ENCODE results near the gene LENEP. TPM values are rescaled to one million over a fixed set of nuclear protein-coding genes. Genes with fewer than 3 reads are reported as not detected.

LENEP gene
- polyA plus RNA-seq, 2 of the 4 experiments (the other 2 are of a cell fraction) = not detected

DNA sequence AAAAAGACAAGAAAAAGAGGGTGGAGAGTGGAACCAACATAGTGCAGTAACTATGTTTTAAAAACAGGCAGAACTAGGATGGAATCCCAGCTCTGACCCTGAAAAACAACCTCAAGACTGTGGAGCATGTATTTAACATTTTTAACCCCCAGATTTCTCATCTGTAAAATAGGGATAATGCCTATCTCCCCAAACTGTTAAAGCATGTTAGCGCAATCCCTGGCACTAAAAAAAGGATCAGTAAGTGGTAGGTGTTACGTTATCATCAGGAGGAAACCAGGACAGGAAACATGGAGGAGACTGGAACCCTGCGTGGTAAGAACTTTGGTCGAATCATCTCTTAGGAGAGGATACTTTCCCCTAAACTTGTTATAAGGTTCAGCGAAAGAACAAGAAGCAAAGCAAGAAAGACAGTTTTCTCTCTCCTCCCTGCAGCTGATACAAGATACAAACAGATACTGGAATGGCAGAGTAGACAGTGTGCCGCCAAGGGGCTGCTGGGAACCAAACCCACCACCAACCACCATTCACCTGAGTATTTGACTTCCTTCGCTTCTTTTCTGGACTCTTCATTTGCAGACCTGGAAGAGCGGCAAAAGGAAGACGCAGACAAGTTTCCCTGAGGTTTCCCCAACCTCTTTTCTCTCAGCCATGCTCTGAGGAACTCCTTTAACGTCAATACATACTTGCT lies 32.8 kb upstream of the LENEP start:
- POLR2A ChIA-PET = interaction anchor here (0.7 to 2.8 kb wide), 7 partner anchors 12 to 104 kb away, joined by 3 to 67 read pairs (median 4); partner anchors contain the start of genes CKS1B, EFNA4, FLAD1 and SHC1
- DNase-seq (ENCODE audit: low read depth in 1 of 2, low spot score in 1 of 2) (no peak), ATAC-seq (no peak), FAIRE-seq (no peak)
- peak overlapping the region; percentile 97 for H3K27ac ChIP-seq
- 39% methylated on average over 10 of the region's 10 CpGs for WGBS (ENCODE audit: missing lambda C conversion rate)
- H3K4me3 ChIP-seq = peak overlapping the region; percentile 74
- no peaks in the 10 kb centered on the region for H3K9me3 ChIP-seq
- TF ChIP-seq, protein P1, sequence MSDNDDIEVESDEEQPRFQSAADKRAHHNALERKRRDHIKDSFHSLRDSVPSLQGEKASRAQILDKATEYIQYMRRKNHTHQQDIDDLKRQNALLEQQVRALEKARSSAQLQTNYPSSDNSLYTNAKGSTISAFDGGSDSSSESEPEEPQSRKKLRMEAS (IDR thresholded peaks at IDR 0.05) = no peak
- TF ChIP-seq ZC3H11A (IDR thresholded peaks at IDR 0.05) (no peak), SMC3 (IDR thresholded peaks at IDR 0.05) (no peak), NFE2L2 (conservative IDR thresholded peaks at IDR 0.05; ENCODE audit: low read length) (no peak), FOXS1 (CRISPR knock-in tag; IDR thresholded peaks at IDR 0.05) (no peak), SREBF2 (IDR thresholded peaks at IDR 0.05) (no peak), EHMT2 (IDR thresholded peaks at IDR 0.05; ENCODE audit: low read depth) (no peak), GATA3 (IDR thresholded peaks at IDR 0.05; ENCODE audit: borderline replicate concordance) (no peak), RARB (CRISPR knock-in tag; IDR thresholded peaks at IDR 0.05) (no peak), MYC (IDR thresholded peaks at IDR 0.05; ENCODE audit: borderline replicate concordance, low read length) (no peak), FOSB (CRISPR knock-in tag; IDR thresholded peaks at IDR 0.05) (no peak), TP53 (CRISPR knock-in tag; IDR thresholded peaks at IDR 0.05) (no peak), HDAC2 (IDR thresholded peaks at IDR 0.05) (no peak)
- TF ChIP-seq, protein P2, sequence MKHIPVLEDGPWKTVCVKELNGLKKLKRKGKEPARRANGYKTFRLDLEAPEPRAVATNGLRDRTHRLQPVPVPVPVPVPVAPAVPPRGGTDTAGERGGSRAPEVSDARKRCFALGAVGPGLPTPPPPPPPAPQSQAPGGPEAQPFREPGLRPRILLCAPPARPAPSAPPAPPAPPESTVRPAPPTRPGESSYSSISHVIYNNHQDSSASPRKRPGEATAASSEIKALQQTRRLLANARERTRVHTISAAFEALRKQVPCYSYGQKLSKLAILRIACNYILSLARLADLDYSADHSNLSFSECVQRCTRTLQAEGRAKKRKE (CRISPR knock-in tag; IDR thresholded peaks at IDR 0.05; ENCODE audit: low read depth) = no peak
- TF ChIP-seq, protein P3, sequence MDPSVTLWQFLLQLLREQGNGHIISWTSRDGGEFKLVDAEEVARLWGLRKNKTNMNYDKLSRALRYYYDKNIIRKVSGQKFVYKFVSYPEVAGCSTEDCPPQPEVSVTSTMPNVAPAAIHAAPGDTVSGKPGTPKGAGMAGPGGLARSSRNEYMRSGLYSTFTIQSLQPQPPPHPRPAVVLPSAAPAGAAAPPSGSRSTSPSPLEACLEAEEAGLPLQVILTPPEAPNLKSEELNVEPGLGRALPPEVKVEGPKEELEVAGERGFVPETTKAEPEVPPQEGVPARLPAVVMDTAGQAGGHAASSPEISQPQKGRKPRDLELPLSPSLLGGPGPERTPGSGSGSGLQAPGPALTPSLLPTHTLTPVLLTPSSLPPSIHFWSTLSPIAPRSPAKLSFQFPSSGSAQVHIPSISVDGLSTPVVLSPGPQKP (IDR thresholded peaks at IDR 0.05; ENCODE audit: low read depth, low read length) = no peak
- peaks cover 32% of the 10 kb centered on the region for H3K4me1 ChIP-seq
- CTCF ChIA-PET = interaction anchor here (1.1 to 3.4 kb wide), 5 partner anchors 8 to 401 kb away, joined by 3 to 19 read pairs (median 7); partner anchors contain the start of gene PMVK
- H3K4me2 ChIP-seq = peak overlapping the region; percentile 99

GRCh38 chr1:154961207-154962155 lies 31.9 kb upstream of the LENEP start, which contains the start of gene PYGO2:
PYGO2 (minus strand) TSS chr1:154961782; CDS start chr1:154961576, 206 bp downstream.
- under 1% methylated on average over 18 of the region's 93 CpGs for WGBS (ENCODE audit: missing lambda C conversion rate)
- peak; percentile 82 to 90 for ATAC-seq
- no peaks in the 10 kb centered on the region for H3K9me3 ChIP-seq
- peak within 1 kb of the TSS; percentile 99 for H3K4me2 ChIP-seq
- H3K4me1 ChIP-seq = peaks cover 30% of the 10 kb centered on the region
- H3K27ac ChIP-seq = peak within 1 kb of the TSS; percentile 97
- FAIRE-seq = no peak
- POLR2A ChIA-PET = interaction anchor here (0.7 to 2.8 kb wide), 7 partner anchors 11 to 103 kb away, joined by 3 to 67 read pairs (median 4); partner anchors contain the start of genes CKS1B, EFNA4, FLAD1 and SHC1
- peak; percentile 76 to 81 for DNase-seq (ENCODE audit: low read depth in 1 of 2, low spot score in 1 of 2)
- peak within 1 kb of the TSS; percentile 74 for H3K4me3 ChIP-seq
- CTCF ChIA-PET = interaction anchor here (0.5 to 3.4 kb wide), 9 partner anchors 9 to 1189 kb away, joined by 3 to 19 read pairs (median 4); partner anchors contain the start of gene PMVK
- TF ChIP-seq KDM1A (IDR thresholded peaks at IDR 0.05; ENCODE audit: low read depth) (no peak), BCL3 (IDR thresholded peaks at IDR 0.05) (peak; percentile 84; the same call in 2 of the 3 replicates), ESRRA (IDR thresholded peaks at IDR 0.05; ENCODE audit: borderline replicate concordance, low read length) (no peak), EP300 (IDR thresholded peaks at IDR 0.05) (no peak), MYC (IDR thresholded peaks at IDR 0.05; ENCODE audit: borderline replicate concordance, low read length) (no peak), TFCP2L1 (CRISPR knock-in tag; IDR thresholded peaks at IDR 0.05) (peak; percentile 72), HDAC2 (IDR thresholded peaks at IDR 0.05) (no peak), CEBPB (IDR thresholded peaks at IDR 0.05) (no peak), HOXB13 (CRISPR knock-in tag; IDR thresholded peaks at IDR 0.05; ENCODE audit: low read depth) (no peak), RCOR1 (IDR thresholded peaks at IDR 0.05; ENCODE audit: low read depth, low read length) (no peak), POLR2AphosphoS2 (conservative IDR thresholded peaks at IDR 0.05; ENCODE audit: low read length) (peak; percentile 86), CBX2 (IDR thresholded peaks at IDR 0.05; ENCODE audit: borderline replicate concordance, low read depth) (no peak), MAFK (IDR thresholded peaks at IDR 0.05; ENCODE audit: partially characterized antibody) (no peak), HEYL (CRISPR knock-in tag; IDR thresholded peaks at IDR 0.05) (no peak), MAZ (IDR thresholded peaks at IDR 0.05; ENCODE audit: borderline replicate concordance, low read depth, low read length) (0 out of 2 replicates have a peak, but pooled peaks have one; percentile 83), TP53 (CRISPR knock-in tag; IDR thresholded peaks at IDR 0.05) (peak; percentile 56; the same call in 1 of the 2 replicates), POLR2A (IDR thresholded peaks at IDR 0.05; ENCODE audit: low read length) (peak; percentile 66)
- TF ChIP-seq, protein P4, sequence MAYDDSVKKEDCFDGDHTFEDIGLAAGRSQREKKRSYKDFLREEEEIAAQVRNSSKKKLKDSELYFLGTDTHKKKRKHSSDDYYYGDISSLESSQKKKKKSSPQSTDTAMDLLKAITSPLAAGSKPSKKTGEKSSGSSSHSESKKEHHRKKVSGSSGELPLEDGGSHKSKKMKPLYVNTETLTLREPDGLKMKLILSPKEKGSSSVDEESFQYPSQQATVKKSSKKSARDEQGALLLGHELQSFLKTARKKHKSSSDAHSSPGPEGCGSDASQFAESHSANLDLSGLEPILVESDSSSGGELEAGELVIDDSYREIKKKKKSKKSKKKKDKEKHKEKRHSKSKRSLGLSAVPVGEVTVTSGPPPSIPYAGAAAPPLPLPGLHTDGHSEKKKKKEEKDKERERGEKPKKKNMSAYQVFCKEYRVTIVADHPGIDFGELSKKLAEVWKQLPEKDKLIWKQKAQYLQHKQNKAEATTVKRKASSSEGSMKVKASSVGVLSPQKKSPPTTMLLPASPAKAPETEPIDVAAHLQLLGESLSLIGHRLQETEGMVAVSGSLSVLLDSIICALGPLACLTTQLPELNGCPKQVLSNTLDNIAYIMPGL (CRISPR knock-in tag; IDR thresholded peaks at IDR 0.05; ENCODE audit: borderline replicate concordance) = no peak; the same call in 1 of the 2 replicates
- TF ChIP-seq, protein P1 (IDR thresholded peaks at IDR 0.05) = peak; percentile 69; the same call in 1 of the 2 replicates

Measured in A549 (cell line).